AG09319 (cell line): Measurements from ENCODE around the gene ELF2.
"Not testable (repeated sequence)": the region's sequence is repeated elsewhere in the genome, so short reads cannot be mapped to it uniquely, and the experiment has no call there.

Source experiments
- DNase-seq: peaks from one replicate; pipeline ENCODE4 v3.0.0-alpha.2; 2010; ENCODE audit warnings: low read depth; ENCODE audit errors: extremely low read depth
- TF ChIP-seq, protein P1 (sequence below): IDR thresholded peaks from 2 replicates; pipeline ENCODE4 v1.5.1; 2011; ENCODE audit warnings: low read depth, mild to moderate bottlenecking, inconsistent platforms, low read length, moderate library complexity

ELF2 gene

DNA sequence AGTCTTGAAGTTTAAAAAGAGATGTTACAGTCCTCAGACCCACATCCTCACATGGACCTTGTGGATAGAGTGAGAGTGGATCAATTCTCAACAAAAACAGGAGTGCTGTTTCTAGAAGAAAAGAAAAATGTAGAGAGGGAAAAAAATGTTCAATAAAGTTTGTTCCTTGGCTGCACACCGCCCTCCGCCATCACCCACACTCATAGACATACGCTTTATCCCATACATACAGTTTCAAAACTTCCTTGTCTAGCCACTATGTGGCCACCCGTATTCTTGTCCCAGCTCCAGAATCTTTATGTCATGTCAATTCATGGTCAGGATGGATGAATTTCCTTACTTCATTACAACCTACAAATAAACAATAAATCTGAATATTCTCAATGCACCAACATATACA, 23.5 kb upstream of the ELF2 start:
- TF ChIP-seq, protein P1, sequence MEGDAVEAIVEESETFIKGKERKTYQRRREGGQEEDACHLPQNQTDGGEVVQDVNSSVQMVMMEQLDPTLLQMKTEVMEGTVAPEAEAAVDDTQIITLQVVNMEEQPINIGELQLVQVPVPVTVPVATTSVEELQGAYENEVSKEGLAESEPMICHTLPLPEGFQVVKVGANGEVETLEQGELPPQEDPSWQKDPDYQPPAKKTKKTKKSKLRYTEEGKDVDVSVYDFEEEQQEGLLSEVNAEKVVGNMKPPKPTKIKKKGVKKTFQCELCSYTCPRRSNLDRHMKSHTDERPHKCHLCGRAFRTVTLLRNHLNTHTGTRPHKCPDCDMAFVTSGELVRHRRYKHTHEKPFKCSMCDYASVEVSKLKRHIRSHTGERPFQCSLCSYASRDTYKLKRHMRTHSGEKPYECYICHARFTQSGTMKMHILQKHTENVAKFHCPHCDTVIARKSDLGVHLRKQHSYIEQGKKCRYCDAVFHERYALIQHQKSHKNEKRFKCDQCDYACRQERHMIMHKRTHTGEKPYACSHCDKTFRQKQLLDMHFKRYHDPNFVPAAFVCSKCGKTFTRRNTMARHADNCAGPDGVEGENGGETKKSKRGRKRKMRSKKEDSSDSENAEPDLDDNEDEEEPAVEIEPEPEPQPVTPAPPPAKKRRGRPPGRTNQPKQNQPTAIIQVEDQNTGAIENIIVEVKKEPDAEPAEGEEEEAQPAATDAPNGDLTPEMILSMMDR = no peak
- DNase-seq = no peak

DNA sequence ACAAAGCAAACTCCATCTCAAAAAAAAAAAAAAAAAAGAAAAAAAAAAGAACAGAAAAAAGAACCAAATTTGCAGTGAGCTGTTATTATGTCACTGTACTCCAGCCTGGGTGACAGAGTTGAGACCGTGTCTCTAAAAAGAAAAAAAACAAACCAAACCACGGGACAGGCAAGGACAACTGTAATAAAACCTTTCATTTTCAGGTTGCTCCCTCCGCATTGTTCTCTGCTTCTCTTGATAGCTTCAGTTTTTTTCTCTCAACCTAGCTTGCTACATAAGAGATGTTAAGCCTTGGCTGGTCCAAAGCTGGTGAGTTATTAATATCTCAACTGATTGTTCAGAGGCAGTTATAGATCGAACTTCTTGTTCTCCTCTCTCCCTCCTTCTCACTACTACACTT, 23.1 kb upstream of the ELF2 start:
- no peak for DNase-seq
- TF ChIP-seq, protein P1 = no peak

DNA sequence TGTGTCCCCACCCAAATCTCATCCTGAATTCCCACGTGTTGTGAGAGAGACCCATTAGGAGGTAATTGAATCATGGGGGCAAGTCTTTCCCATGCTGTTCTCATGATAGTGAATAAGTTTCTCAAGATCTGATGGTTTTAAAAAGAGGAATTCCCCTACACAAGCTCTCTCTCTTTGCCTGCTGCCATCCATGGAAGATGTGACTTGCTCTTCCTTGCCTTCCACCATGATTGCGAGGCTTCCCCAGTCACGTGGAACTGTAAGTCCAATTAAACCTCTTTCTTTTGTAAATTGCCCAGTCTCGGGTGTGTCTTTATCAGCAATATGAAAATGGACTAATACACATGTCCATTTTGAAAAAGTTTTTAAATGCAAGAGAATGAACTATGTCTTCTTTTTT, 20.2 kb upstream of the ELF2 start:
- DNase-seq = not testable (repeated sequence)

DNA sequence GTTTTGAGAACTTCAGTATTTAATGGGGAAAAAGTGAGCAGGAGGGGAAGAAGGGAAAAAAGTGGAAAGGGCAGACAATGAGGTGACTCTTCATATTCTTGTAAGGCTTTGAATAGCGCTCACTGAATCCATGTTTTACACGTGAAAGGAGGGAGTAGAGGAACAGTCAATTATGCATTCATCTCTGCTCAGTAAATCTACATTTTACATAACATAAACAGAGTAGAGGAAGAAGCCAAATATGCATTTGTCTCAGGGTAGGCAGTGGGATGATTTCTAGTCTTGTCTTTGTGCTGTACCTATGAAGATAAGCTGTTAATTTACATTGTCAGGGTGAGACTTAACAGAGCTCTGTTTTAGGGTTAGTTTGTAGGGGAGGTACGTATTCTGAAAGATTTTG, 19.4 kb upstream of the ELF2 start:
- TF ChIP-seq, protein P1 = no peak
- DNase-seq = no peak

DNA sequence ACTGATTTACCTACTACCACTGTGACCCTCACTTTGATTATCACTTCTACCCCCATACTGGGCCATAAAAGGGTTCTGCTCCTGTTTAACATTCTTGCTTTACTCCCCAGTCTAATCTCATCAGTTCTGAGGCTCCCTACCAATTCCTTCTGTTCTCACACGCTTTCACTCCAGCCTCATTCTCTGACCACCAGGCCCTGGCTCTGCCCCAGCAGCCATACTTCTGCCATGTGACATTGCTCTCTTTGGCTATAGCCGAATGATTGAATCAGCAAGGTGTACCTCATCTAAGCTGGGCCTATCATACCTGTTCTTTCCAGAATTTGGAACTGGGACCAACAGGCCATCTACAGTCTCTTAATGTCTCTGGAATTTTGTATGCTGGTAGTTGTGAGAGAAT, 14.4 kb upstream of the ELF2 start:
- DNase-seq = no peak
- TF ChIP-seq, protein P1 = no peak

DNA sequence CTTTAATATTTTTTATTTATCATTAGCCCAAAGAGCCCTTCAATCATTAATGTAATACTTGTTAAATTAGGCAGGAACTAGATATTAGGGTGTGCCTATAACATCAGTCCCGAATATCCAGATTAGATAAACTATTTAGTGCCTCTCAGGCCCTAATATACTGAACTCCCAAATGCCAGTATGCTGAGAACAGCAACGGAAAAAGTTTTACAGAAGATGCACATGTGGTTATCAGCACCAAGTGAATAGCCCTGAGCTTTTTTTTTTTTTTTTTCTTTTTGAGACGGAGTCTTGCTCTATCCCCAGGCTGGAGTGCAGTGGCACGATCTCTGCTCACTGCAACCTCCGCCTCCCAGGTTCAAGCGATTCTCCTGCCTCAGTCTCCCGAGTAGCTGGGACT, 13.0 kb upstream of the ELF2 start:
- DNase-seq = no peak
- TF ChIP-seq, protein P1 = no peak

DNA sequence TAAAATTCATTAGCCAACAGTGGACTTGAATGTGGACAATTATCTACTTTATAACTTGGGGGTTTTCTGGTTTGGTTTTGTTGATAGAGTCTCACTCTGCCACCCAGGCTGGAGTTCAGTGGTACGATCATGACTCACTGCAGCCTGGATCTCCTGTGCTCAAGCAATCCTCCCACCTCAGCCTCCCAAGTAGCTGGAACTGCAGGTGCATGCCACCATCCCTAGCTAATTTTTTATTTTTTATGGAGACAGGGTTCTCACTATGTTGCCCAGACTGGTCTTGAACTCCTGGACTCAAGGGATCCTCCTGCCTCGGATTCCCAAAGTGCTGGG, 12.4 kb upstream of the ELF2 start:
- TF ChIP-seq, protein P1 = no peak
- DNase-seq = no peak

DNA sequence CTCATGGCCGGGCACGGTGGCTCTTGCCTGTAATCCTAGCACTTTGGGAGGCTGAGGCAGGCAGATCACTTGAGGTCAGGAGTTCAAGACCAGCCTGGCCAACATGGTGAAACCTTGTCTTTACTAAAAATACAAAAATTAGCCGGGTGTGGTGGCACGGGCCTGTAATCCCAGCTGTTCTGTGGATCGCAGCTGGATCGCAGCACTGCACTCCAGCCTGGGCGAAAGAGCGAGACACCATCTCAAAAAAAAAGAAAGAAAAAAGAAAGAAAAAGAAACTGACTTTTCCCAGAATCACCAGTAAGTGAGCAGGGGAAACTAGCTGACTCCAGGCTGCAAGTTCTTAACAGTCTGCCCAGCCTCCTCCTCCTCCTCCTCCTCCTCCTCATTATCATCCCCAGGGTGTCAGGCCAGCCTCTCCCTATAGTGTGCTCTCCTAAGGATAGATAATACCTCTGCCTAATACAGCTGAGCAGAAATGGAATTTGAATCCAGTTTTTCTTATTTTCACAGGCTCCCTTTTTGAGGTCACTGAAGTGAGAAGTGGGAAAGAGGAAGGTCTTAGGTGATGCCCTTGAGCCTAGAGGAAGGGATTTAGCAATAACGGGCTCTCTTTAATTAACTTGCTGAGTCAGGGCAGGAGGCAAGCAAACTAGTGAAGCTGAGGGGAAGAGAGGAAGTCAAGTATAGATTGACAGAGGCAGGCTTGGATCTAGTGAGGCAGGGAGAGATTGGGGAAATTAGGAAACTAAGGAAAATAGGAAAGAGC, 11.8 kb upstream of the ELF2 start:
- TF ChIP-seq, protein P1 = no peak
- no peak for DNase-seq
